IMR-90 (cell line): ENCODE data around the gene TSC1. TPM values are rescaled to one million over a fixed set of nuclear protein-coding genes. Genes with fewer than 3 reads are reported as not detected.

ENCODE experiments used
- ATAC-seq: fragments of 200-7000 bp; cut with Tn5 transposase; 2 replicates; pipeline ENCODE4 v1.9.1; 2020; ENCODE audit warnings: low read depth, mild to moderate bottlenecking, moderate library complexity
- BruUV-seq: library from RNA; stranded (reverse); fragments of 400-500 nt; replicated peaks from 2 replicates; lab custom pipeline; 2021; lab: Mats Ljungman, UMichigan
- CTCF ChIA-PET: fragments of 300-600 bp; formaldehyde crosslinking; extraction: SDS; loops from one replicate; lab custom pipeline; 2021; ENCODE audit warnings: antibody characterized with exemption; lab: Yijun Ruan, JAX
- POLR2A ChIA-PET: fragments of 300-600 bp; sonication (Branson Sonifier 250); formaldehyde crosslinking; loops from one replicate; lab custom pipeline; 2022; ENCODE audit warnings: antibody characterized with exemption; ENCODE audit not compliant: unreplicated experiment; lab: Charles Lee
- DNase-seq: peaks from one replicate; pipeline ENCODE4 v3.0.0; 2013
- H2AFZ ChIP-seq: replicated peaks from 2 replicates; pipeline ENCODE3; 2013; ENCODE audit warnings: low read length, mild to moderate bottlenecking; ENCODE audit not compliant: poor library complexity
- H2AK5ac ChIP-seq: 2 replicates; pipeline ENCODE4 v1.6.1; 2013; ENCODE audit warnings: low read depth, low read length, inconsistent platforms
- H2AK9ac ChIP-seq: replicated peaks from 2 replicates; pipeline ENCODE3; 2013; ENCODE audit warnings: mild to moderate bottlenecking, low read depth, low read length, moderate library complexity; ENCODE audit not compliant: poor library complexity
- H2BK120ac ChIP-seq: 2 replicates; pipeline ENCODE4 v1.6.1; 2013; ENCODE audit warnings: low read depth, low read length, inconsistent platforms
- H2BK15ac ChIP-seq: 3 replicates; pipeline ENCODE4 v1.6.1; 2013; ENCODE audit warnings: low read depth, low read length, inconsistent platforms
- H2BK20ac ChIP-seq: 2 replicates; pipeline ENCODE4 v1.6.1; 2013; ENCODE audit warnings: low read depth, mild to moderate bottlenecking, inconsistent platforms, low read length, moderate library complexity
- H2BK5ac ChIP-seq: 2 replicates; pipeline ENCODE4 v1.6.1; 2013; ENCODE audit warnings: mild to moderate bottlenecking, low read depth, low read length, inconsistent platforms; ENCODE audit not compliant: poor library complexity, severe bottlenecking
- H3K14ac ChIP-seq: replicated peaks from 2 replicates; pipeline ENCODE4 v1.6.1; 2013; ENCODE audit warnings: low read depth, low read length, inconsistent platforms
- H3K18ac ChIP-seq: 2 replicates; pipeline ENCODE4 v1.6.1; 2013; ENCODE audit warnings: low read depth, low read length, control low read depth
- H3K23ac ChIP-seq: 2 replicates; pipeline ENCODE4 v1.6.1; 2013; ENCODE audit warnings: low read depth, low read length, inconsistent platforms
- H3K27ac ChIP-seq: 2 replicates; pipeline ENCODE4 v1.5.1; 2013; ENCODE audit warnings: mild to moderate bottlenecking, control low read depth, low read length; ENCODE audit not compliant: insufficient read depth
- H3K27me3 ChIP-seq: 2 replicates; pipeline ENCODE4 v1.6.1; 2013; ENCODE audit warnings: low read length; ENCODE audit not compliant: control insufficient read depth, insufficient read depth
- H3K36me3 ChIP-seq: 2 replicates; pipeline ENCODE4 v1.6.1; 2013; ENCODE audit warnings: low read length, mixed read lengths; ENCODE audit not compliant: control insufficient read depth, insufficient read depth
- H3K4ac ChIP-seq: 2 replicates; pipeline ENCODE4 v1.6.1; 2013; ENCODE audit warnings: low read depth, low read length, inconsistent platforms
- H3K4me1 ChIP-seq: 2 replicates; pipeline ENCODE4 v1.6.1; 2013; ENCODE audit warnings: low read length, mixed read lengths; ENCODE audit not compliant: control insufficient read depth, insufficient read depth
- H3K4me2 ChIP-seq: 2 replicates; pipeline ENCODE4 v1.6.1; 2013; ENCODE audit warnings: low read depth, mild to moderate bottlenecking, control low read depth, low read length, moderate library complexity
- H3K4me3 ChIP-seq: 2 replicates; pipeline ENCODE4 v1.5.1; 2013; ENCODE audit warnings: low read depth, mild to moderate bottlenecking, control low read depth, low read length, moderate library complexity; ENCODE audit not compliant: insufficient read depth
- H3K56ac ChIP-seq: 2 replicates; pipeline ENCODE4 v1.6.1; 2013; ENCODE audit warnings: low read length, inconsistent platforms; ENCODE audit not compliant: insufficient read depth; ENCODE audit errors: extremely low read depth
- H3K79me1 ChIP-seq, 2 experiments: 2 replicates each; pipeline ENCODE4 v1.6.1; 2013; ENCODE audit warnings: low read length in 2 of 2, inconsistent platforms in 1 of 2, low read depth in 1 of 2
- H3K9ac ChIP-seq: 2 replicates; pipeline ENCODE4 v1.6.1; 2013; ENCODE audit warnings: low read depth, low read length, control low read depth
- H3K9me1 ChIP-seq: 2 replicates; pipeline ENCODE4 v1.6.1; 2013; ENCODE audit warnings: low read length, inconsistent platforms; ENCODE audit not compliant: insufficient read depth
- H3K9me3 ChIP-seq: 2 replicates; pipeline ENCODE4 v1.6.1; 2013; ENCODE audit warnings: low read length; ENCODE audit not compliant: control insufficient read depth, insufficient read depth
- H4K20me1 ChIP-seq: 2 replicates; pipeline ENCODE4 v1.6.1; 2013; ENCODE audit warnings: low read length, inconsistent platforms; ENCODE audit not compliant: insufficient read depth
- H4K5ac ChIP-seq: 2 replicates; pipeline ENCODE4 v1.6.1; 2013; ENCODE audit warnings: mild to moderate bottlenecking, low read depth, low read length, control low read depth
- H4K8ac ChIP-seq, 2 experiments: 2 replicates each; pipeline ENCODE4 v1.6.1; 2013; ENCODE audit warnings: low read depth in 2 of 2, low read length in 2 of 2, control low read depth in 1 of 2, inconsistent platforms in 1 of 2
- H4K91ac ChIP-seq: 2 replicates; pipeline ENCODE4 v1.6.1; 2013; ENCODE audit warnings: low read depth, low read length, inconsistent platforms; ENCODE audit not compliant: insufficient read depth
- BHLHE40 ChIP-seq: fragments of 150-350 bp; IDR thresholded peaks from 2 replicates; pipeline ENCODE4 v1.6.1; 2016; ENCODE audit warnings: mild to moderate bottlenecking, low read depth, low read length
- CEBPB ChIP-seq: IDR thresholded peaks from 2 replicates; pipeline ENCODE4 v1.6.1; 2012; ENCODE audit warnings: low read depth, low read length, improper control_type of control experiment
- CHD1 ChIP-seq: IDR thresholded peaks from 2 replicates; pipeline ENCODE4 v1.6.1; 2012; ENCODE audit warnings: low read depth, low read length, improper control_type of control experiment
- FOS ChIP-seq: fragments of 150-350 bp; IDR thresholded peaks from 2 replicates; pipeline ENCODE4 v1.6.1; 2016; ENCODE audit warnings: low read depth, low read length
- MAFK ChIP-seq: IDR thresholded peaks from 2 replicates; pipeline ENCODE4 v1.6.1; 2012; ENCODE audit warnings: low read depth, low read length, improper control_type of control experiment
- MAZ ChIP-seq: IDR thresholded peaks from 2 replicates; pipeline ENCODE4 v1.6.1; 2012; ENCODE audit warnings: low read depth, mild to moderate bottlenecking, low read length, improper control_type of control experiment, moderate library complexity, borderline replicate concordance
- MXI1 ChIP-seq: IDR thresholded peaks from 2 replicates; pipeline ENCODE4 v1.6.1; 2012; ENCODE audit warnings: low read depth, mild to moderate bottlenecking, low read length, moderate library complexity, borderline replicate concordance
- NFE2L2 ChIP-seq: fragments of 150-350 bp; IDR thresholded peaks from 2 replicates; pipeline ENCODE4 v1.6.1; 2016; ENCODE audit warnings: low read depth, mild to moderate bottlenecking, low read length
- RAD21 ChIP-seq: IDR thresholded peaks from 2 replicates; pipeline ENCODE4 v1.6.1; 2012; ENCODE audit warnings: low read length, improper control_type of control experiment
- RFX5 ChIP-seq: IDR thresholded peaks from 2 replicates; pipeline ENCODE4 v1.8.0; 2012; ENCODE audit warnings: low read depth, mild to moderate bottlenecking, low read length, moderate library complexity
- WGBS, 2 experiments: methylation state at CpG; one replicate each; pipeline versions ENCODE4 v1.1.5 to v1.1.7; 2013; ENCODE audit warnings: missing lambda C conversion rate in 2 of 2; ENCODE audit not compliant: insufficient read length in 1 of 2; ENCODE audit errors: extremely low coverage in 2 of 2; 5-methylcytosine and 5-hydroxymethylcytosine counted together
- dilution Hi-C: fragments of 300-500 bp; cut with HindIII; formaldehyde crosslinking; loops from one replicate; pipeline ENCODE4 v1.14.3; 2018; ENCODE audit warnings: low sequenced_read_pairs; ENCODE audit not compliant: unreplicated experiment
- in situ Hi-C: fragments of 300-500 bp; cut with MboI; formaldehyde crosslinking; loops from 3 replicates; pipeline ENCODE4 v1.14.3; 2019; ENCODE audit warnings: low sequenced_read_pairs, inconsistent platforms, mixed read lengths
- intact Hi-C: fragments of 100-400 bp; cut with micrococcal nuclease; formaldehyde crosslinking; loops from 2 replicates; pipeline ENCODE4 v1.10.0; 2022
- polyA plus RNA-seq, 3 experiments: library from polyadenylated mRNA; depleted of rRNA; stranded (reverse); fragments of >200 nt; gene quantifications; 2 replicates each; pipeline ENCODE4 v1.2.3, GENCODE V29; 2012; ENCODE audit warnings: low replicate concordance in 1 of 3
- total RNA-seq: library from RNA; depleted of rRNA; stranded (reverse); fragments of >200 nt; gene quantifications from 2 replicates; pipeline ENCODE4 v1.2.3, GENCODE V29; 2012
- TF ChIP-seq, protein P1 (sequence below): fragments of 150-350 bp; IDR thresholded peaks from 2 replicates; pipeline ENCODE4 v1.6.1; 2016; ENCODE audit warnings: low read depth, mild to moderate bottlenecking, low read length, moderate library complexity, borderline replicate concordance
- TF ChIP-seq, protein P2 (sequence below): fragments of 150-350 bp; IDR thresholded peaks from 2 replicates; pipeline ENCODE4 v1.6.1; 2017; ENCODE audit warnings: mild to moderate bottlenecking, antibody characterized with exemption, low read length, low read depth
- TF ChIP-seq, protein P3 (sequence below): conservative IDR thresholded peaks from 2 replicates; pipeline ENCODE4 v1.5.1; 2012; ENCODE audit warnings: mild to moderate bottlenecking, low read depth, low read length, improper control_type of control experiment

TSC1 gene
- total and polyA plus RNA-seq, 2 of the 4 experiments (the other 2 are of a cell fraction) = 25.7 to 56.3 TPM

DNA sequence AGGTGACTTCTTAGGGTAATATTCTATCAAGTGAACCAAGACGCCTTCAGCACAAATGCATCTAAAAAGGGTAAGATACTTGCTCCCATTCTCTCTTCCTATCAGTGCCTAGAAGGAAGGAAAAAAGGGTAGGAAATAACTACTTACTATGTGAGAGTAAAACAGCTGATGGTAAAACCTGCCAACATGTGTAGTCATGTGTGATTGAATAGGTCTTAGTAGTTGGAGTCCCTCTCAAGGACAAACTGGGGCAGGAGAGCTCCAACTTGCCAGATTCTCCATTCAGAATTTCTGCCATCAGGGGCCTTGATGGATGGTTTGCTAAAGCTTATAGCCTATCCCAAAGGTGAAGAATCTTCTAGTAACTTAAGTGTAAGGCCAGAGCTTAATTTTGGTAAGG lies 5.2 kb downstream of the TSC1 start:
- intact Hi-C loops (no loop called here), in situ Hi-C loops (no loop called here), dilution Hi-C loops (no loop called here)
- POLR2A ChIA-PET = no interaction called here
- Histone ChIP-seq H3K4me3 (no peak overlapping the region), H4K8ac (no peak overlapping the region), H4K5ac (no peak overlapping the region), H2AK9ac (no peak overlapping the region), H3K27me3 (no peaks in the 10 kb centered on the region), H3K4ac (no peak overlapping the region), H3K27ac (no peak overlapping the region), H3K18ac (no peak overlapping the region), H2BK20ac (no peak overlapping the region), H3K14ac (no peak overlapping the region), H2AFZ (no peak overlapping the region), H2BK15ac (no peak overlapping the region), H3K23ac (no peak overlapping the region), H3K9me3 (no peaks in the 10 kb centered on the region), H2BK5ac (no peak overlapping the region), H3K4me1 (peaks cover 13% of the 10 kb centered on the region), H3K9me1 (peaks cover 9% of the 10 kb centered on the region), H4K20me1 (peaks cover 32% of the 10 kb centered on the region; the same call in 1 of the 2 replicates), H3K79me1 (peaks cover 42 to 85% of the 10 kb centered on the region in 2 experiments), H3K4me2 (no peak overlapping the region), H2AK5ac (no peak overlapping the region), H4K91ac (no peak overlapping the region), H3K36me3 (no peaks in the 10 kb centered on the region), H3K9ac (no peak overlapping the region), H2BK120ac (no peak overlapping the region), H3K56ac (no peak overlapping the region)
- CTCF ChIA-PET = interaction anchor here (0.6 to 1.6 kb wide), 2 partner anchors 8 to 205 kb away, joined by 3 to 4 read pairs; no protein-coding TSS in a partner anchor
- ATAC-seq (no peak), DNase-seq (no peak)
- no TSS peak for BruUV-seq
- TF ChIP-seq, protein P1, sequence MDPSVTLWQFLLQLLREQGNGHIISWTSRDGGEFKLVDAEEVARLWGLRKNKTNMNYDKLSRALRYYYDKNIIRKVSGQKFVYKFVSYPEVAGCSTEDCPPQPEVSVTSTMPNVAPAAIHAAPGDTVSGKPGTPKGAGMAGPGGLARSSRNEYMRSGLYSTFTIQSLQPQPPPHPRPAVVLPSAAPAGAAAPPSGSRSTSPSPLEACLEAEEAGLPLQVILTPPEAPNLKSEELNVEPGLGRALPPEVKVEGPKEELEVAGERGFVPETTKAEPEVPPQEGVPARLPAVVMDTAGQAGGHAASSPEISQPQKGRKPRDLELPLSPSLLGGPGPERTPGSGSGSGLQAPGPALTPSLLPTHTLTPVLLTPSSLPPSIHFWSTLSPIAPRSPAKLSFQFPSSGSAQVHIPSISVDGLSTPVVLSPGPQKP = no peak
- TF ChIP-seq, protein P2, sequence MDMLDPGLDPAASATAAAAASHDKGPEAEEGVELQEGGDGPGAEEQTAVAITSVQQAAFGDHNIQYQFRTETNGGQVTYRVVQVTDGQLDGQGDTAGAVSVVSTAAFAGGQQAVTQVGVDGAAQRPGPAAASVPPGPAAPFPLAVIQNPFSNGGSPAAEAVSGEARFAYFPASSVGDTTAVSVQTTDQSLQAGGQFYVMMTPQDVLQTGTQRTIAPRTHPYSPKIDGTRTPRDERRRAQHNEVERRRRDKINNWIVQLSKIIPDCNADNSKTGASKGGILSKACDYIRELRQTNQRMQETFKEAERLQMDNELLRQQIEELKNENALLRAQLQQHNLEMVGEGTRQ = no peak
- no peak for TF ChIP-seq MAFK
- TF ChIP-seq CHD1 = no peak
- TF ChIP-seq RAD21 = no peak
- no peak for TF ChIP-seq FOS
- no peak for TF ChIP-seq MXI1
- no peak for TF ChIP-seq MAZ
- TF ChIP-seq, protein P3, sequence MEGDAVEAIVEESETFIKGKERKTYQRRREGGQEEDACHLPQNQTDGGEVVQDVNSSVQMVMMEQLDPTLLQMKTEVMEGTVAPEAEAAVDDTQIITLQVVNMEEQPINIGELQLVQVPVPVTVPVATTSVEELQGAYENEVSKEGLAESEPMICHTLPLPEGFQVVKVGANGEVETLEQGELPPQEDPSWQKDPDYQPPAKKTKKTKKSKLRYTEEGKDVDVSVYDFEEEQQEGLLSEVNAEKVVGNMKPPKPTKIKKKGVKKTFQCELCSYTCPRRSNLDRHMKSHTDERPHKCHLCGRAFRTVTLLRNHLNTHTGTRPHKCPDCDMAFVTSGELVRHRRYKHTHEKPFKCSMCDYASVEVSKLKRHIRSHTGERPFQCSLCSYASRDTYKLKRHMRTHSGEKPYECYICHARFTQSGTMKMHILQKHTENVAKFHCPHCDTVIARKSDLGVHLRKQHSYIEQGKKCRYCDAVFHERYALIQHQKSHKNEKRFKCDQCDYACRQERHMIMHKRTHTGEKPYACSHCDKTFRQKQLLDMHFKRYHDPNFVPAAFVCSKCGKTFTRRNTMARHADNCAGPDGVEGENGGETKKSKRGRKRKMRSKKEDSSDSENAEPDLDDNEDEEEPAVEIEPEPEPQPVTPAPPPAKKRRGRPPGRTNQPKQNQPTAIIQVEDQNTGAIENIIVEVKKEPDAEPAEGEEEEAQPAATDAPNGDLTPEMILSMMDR = no peak
- TF ChIP-seq BHLHE40 = no peak
- no peak for TF ChIP-seq NFE2L2
- TF ChIP-seq CEBPB = no peak
- TF ChIP-seq RFX5 = no peak
- WGBS, 2 experiments = no CpG with 5 or more reads among the region's 1 CpG
